ENCODE measurements around the gene SFT2D3.

SFT2D3 gene

GRCh38 chr2:127660291-127660578, 41.1 kb upstream of the SFT2D3 start:
- DNase-seq (ENCODE audit: low read depth), result no peak
- TF ChIP-seq CTCF (IDR thresholded peaks at IDR 0.05; ENCODE audit: insufficient read depth, low read depth, low read length, missing control alignments), result no peak
- H3K4me3 ChIP-seq (ENCODE audit: low read length), result no peak overlapping the region

- no peak for DNase-seq (ENCODE audit: low read depth)
- no peak for TF ChIP-seq CTCF (IDR thresholded peaks at IDR 0.05; ENCODE audit: insufficient read depth, low read depth, low read length, missing control alignments)
- no peak overlapping the region for H3K4me3 ChIP-seq (ENCODE audit: low read length)
Observed at GRCh38 chr2:127661072-127661649, 40.1 kb upstream of the SFT2D3 start.

GRCh38 chr2:127661949-127662510, 39.3 kb upstream of the SFT2D3 start:
- no peak overlapping the region for H3K4me3 ChIP-seq (ENCODE audit: low read length)
- no peak for TF ChIP-seq CTCF (IDR thresholded peaks at IDR 0.05; ENCODE audit: insufficient read depth, low read depth, low read length, missing control alignments)
- DNase-seq (ENCODE audit: low read depth), result no peak

GRCh38 chr2:127662937-127663565, 38.2 kb upstream of the SFT2D3 start:
- TF ChIP-seq CTCF (IDR thresholded peaks at IDR 0.05; ENCODE audit: insufficient read depth, low read depth, low read length, missing control alignments), result no peak
- no peak overlapping the region for H3K4me3 ChIP-seq (ENCODE audit: low read length)
- DNase-seq (ENCODE audit: low read depth), result peak; percentile 25

GRCh38 chr2:127663566-127664064, 37.7 kb upstream of the SFT2D3 start:
- no peak overlapping the region for H3K4me3 ChIP-seq (ENCODE audit: low read length)
- TF ChIP-seq CTCF (IDR thresholded peaks at IDR 0.05; ENCODE audit: insufficient read depth, low read depth, low read length, missing control alignments), result no peak
- DNase-seq (ENCODE audit: low read depth), result no peak

- TF ChIP-seq CTCF (IDR thresholded peaks at IDR 0.05; ENCODE audit: insufficient read depth, low read depth, low read length, missing control alignments), result no peak
- no peak overlapping the region for H3K4me3 ChIP-seq (ENCODE audit: low read length)
Observed at GRCh38 chr2:127664065-127664894, 37.0 kb upstream of the SFT2D3 start.

More at GRCh38 chr2:127664065-127664894, 37.0 kb upstream of the SFT2D3 start:
- DNase-seq (ENCODE audit: low read depth), result no peak
